Ovary (tissue), 3 donors: ENCODE results near the gene KCTD5.

ENCODE experiments used
- CTCF ChIP-seq, 3 donors: fragments of 450-650 bp in 2 of 3; fragments of 200-600 bp in 1 of 3; IDR thresholded peaks; one replicate each; pipeline versions ENCODE4 v1.5.1 to v1.8.0; 2016 to 2022; ENCODE audit warnings: antibody characterized with exemption in 3 of 3, mild to moderate bottlenecking in 1 of 3
- EP300 ChIP-seq: sonication (generic); formaldehyde crosslinking; IDR thresholded peaks from one replicate; pipeline ENCODE4 v1.6.1; 2017; ENCODE audit warnings: antibody characterized with exemption
- POLR2A ChIP-seq: fragments of 450-650 bp; IDR thresholded peaks from one replicate; pipeline ENCODE4 v1.6.1; 2017; ENCODE audit warnings: antibody characterized with exemption, mild to moderate bottlenecking, moderate library complexity
- donor health status: DM: no; HTN: no; CAD: no.

- no peak for TF ChIP-seq CTCF (IDR thresholded peaks at IDR 0.05)
- TF ChIP-seq POLR2A, result no peak
- TF ChIP-seq EP300, result no peak
Observed at GRCh38 chr16:2715064-2715463, 32.7 kb downstream of the KCTD5 start.
